Lower lobe of right lung (tissue), 2 donors: Measurements from ENCODE around the gene SULT4A1. TPM values are rescaled to one million over a fixed set of nuclear protein-coding genes. Genes with fewer than 3 reads are reported as not detected.

Experiments used
- ATAC-seq, 2 donors: fragments of 200-7000 bp; cut with Tn5 transposase; one replicate each; pipeline ENCODE4 v1.9.1; 2020 to 2022; ENCODE audit warnings: mild to moderate bottlenecking in 2 of 2, moderate library complexity in 2 of 2
- DNase-seq: peaks from one replicate; pipeline ENCODE4 v3.0.0-alpha.2; 2020
- H3K27ac ChIP-seq: fragments of 200-600 bp; one replicate; pipeline ENCODE4 v1.8.0; 2022
- H3K27me3 ChIP-seq: fragments of 200-600 bp; one replicate; pipeline ENCODE4 v1.8.0; 2022; ENCODE audit warnings: low read depth
- H3K36me3 ChIP-seq: fragments of 200-600 bp; one replicate; pipeline ENCODE4 v1.8.0; 2022; ENCODE audit warnings: mild to moderate bottlenecking
- H3K4me1 ChIP-seq: fragments of 200-600 bp; one replicate; pipeline ENCODE4 v1.8.0; 2022
- H3K4me3 ChIP-seq: fragments of 200-600 bp; one replicate; pipeline ENCODE4 v1.8.0; 2022; ENCODE audit warnings: mild to moderate bottlenecking
- H3K9me3 ChIP-seq: fragments of 200-600 bp; one replicate; pipeline ENCODE4 v1.8.0; 2022
- CTCF ChIP-seq: fragments of 200-600 bp; IDR thresholded peaks from one replicate; pipeline ENCODE4 v1.8.0; 2022; ENCODE audit warnings: antibody characterized with exemption, mild to moderate bottlenecking
- intact Hi-C: fragments of 100-400 bp; cut with DNase I; formaldehyde crosslinking; loops from one replicate; pipeline ENCODE4 v1.11.0; 2022
- total RNA-seq: library from RNA; stranded (reverse); fragmentation: NEBNext Ultra II Directional; extraction: Animal tissue kit (Norgen Biotek cat#: 25700); gene quantifications from one replicate; pipeline ENCODE4 v1.2.1, GENCODE V29; 2021
- donor health status: DM: no; HTN: yes; CAD: no; lungs with severe emphysema.

SULT4A1 gene
- total RNA-seq, 1 donor from 2014 or later = not detected

- Histone ChIP-seq H3K27me3 (peaks cover 9% of the 10 kb centered on the region), H3K4me3 (no peak overlapping the region), H3K27ac (no peak overlapping the region), H3K4me1 (no peaks in the 10 kb centered on the region), H3K36me3 (no peaks in the 10 kb centered on the region), H3K9me3 (no peaks in the 10 kb centered on the region)
- TF ChIP-seq CTCF = no peak
- ATAC-seq = no peak
- intact Hi-C loops = no loop called here
- no peak for DNase-seq
These were observed 40.5 kb downstream of the SULT4A1 start for GRCh38 chr22:43821606-43822425.

- Histone ChIP-seq H3K4me1 (no peaks in the 10 kb centered on the region), H3K36me3 (no peaks in the 10 kb centered on the region), H3K27me3 (peaks cover 9% of the 10 kb centered on the region), H3K9me3 (no peaks in the 10 kb centered on the region), H3K4me3 (no peak overlapping the region), H3K27ac (no peak overlapping the region)
- intact Hi-C loops = no loop called here
- DNase-seq (peak; percentile 45), ATAC-seq (no peak)
- TF ChIP-seq CTCF = no peak
These were observed 41.5 kb downstream of the SULT4A1 start for GRCh38 chr22:43820651-43821305.

GRCh38 chr22:43819931-43820640 lies 42.2 kb downstream of the SULT4A1 start:
- peaks cover 9% of the 10 kb centered on the region for H3K27me3 ChIP-seq
- no peaks in the 10 kb centered on the region for H3K9me3 ChIP-seq
- H3K4me3 ChIP-seq = no peak overlapping the region
- ATAC-seq (no peak), DNase-seq (no peak)
- intact Hi-C loops = no loop called here
- H3K36me3 ChIP-seq = no peaks in the 10 kb centered on the region
- no peak for TF ChIP-seq CTCF
- H3K27ac ChIP-seq = no peak overlapping the region
- H3K4me1 ChIP-seq = no peaks in the 10 kb centered on the region

- H3K36me3 ChIP-seq = no peaks in the 10 kb centered on the region
- H3K27ac ChIP-seq = no peak overlapping the region
- intact Hi-C loops = no loop called here
- H3K27me3 ChIP-seq = peaks cover 9% of the 10 kb centered on the region
- no peak for TF ChIP-seq CTCF
- DNase-seq = no peak
- no peaks in the 10 kb centered on the region for H3K4me1 ChIP-seq
- H3K9me3 ChIP-seq = no peaks in the 10 kb centered on the region
- no peak for ATAC-seq
- H3K4me3 ChIP-seq = no peak overlapping the region
These were observed 42.8 kb downstream of the SULT4A1 start for GRCh38 chr22:43819421-43819921.

- Histone ChIP-seq H3K27ac (no peak overlapping the region), H3K36me3 (no peaks in the 10 kb centered on the region), H3K4me3 (no peak overlapping the region), H3K4me1 (no peaks in the 10 kb centered on the region), H3K9me3 (no peaks in the 10 kb centered on the region), H3K27me3 (peaks cover 9% of the 10 kb centered on the region)
- TF ChIP-seq CTCF = no peak
- no peak for DNase-seq
- intact Hi-C loops = no loop called here
- ATAC-seq = no peak
These were observed 43.3 kb downstream of the SULT4A1 start for GRCh38 chr22:43818981-43819380.
